Measurements from ENCODE around the gene DSCAML1.

DNA sequence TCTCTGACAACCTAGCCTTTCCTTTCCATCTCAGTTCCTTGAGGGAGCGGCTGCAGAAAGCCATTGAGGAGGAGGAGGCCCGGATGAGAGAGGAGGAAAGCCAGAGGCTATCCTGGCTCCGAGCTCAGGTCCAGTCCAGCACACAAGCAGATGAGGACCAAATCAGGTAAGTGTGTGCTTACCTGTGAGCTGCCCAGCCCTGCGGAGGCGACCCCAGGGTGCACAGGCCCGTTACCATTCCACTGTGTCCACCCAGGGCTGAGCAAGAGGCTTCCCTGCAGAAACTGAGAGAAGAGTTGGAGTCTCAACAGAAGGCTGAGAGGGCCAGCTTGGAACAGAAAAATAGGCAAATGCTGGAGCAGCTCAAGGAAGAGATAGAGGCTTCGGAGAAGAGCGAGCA lies 406.3 kb downstream of the DSCAML1 start:
- TF ChIP-seq, protein P1, sequence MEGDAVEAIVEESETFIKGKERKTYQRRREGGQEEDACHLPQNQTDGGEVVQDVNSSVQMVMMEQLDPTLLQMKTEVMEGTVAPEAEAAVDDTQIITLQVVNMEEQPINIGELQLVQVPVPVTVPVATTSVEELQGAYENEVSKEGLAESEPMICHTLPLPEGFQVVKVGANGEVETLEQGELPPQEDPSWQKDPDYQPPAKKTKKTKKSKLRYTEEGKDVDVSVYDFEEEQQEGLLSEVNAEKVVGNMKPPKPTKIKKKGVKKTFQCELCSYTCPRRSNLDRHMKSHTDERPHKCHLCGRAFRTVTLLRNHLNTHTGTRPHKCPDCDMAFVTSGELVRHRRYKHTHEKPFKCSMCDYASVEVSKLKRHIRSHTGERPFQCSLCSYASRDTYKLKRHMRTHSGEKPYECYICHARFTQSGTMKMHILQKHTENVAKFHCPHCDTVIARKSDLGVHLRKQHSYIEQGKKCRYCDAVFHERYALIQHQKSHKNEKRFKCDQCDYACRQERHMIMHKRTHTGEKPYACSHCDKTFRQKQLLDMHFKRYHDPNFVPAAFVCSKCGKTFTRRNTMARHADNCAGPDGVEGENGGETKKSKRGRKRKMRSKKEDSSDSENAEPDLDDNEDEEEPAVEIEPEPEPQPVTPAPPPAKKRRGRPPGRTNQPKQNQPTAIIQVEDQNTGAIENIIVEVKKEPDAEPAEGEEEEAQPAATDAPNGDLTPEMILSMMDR (IDR thresholded peaks at IDR 0.05), result no peak
- TF ChIP-seq POLR2A (IDR thresholded peaks at IDR 0.05) (no peak), EP300 (IDR thresholded peaks at IDR 0.05) (no peak), POLR2AphosphoS5 (IDR thresholded peaks at IDR 0.05) (no peak)

Measured in upper lobe of left lung (tissue), 4 donors.